ENCODE results near the gene SLC9A4.
"Not testable (repeated sequence)": the region's sequence is repeated elsewhere in the genome, so short reads cannot be mapped to it uniquely, and the experiment has no call there.

Gene SLC9A4

DNA sequence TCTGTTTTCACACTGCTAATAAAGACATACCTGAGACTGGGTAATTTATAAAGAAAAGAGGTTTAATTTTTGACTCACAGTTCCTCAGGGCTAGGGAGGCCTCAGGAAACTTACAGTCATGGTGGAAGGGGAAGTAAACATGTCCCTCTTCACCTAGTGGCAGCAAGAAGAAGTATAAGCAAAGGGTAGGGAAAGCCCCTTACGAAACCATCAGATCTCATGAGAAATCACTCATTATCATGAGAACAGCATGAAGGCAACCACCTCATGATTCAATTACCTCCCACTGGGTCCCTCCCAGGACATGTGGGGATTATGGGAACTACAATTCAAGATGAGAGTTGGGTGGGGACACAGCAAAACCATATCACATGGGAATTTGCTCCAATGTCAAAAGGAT lies 89.5 kb downstream of the SLC9A4 start:
- not testable (repeated sequence) for DNase-seq

DNA sequence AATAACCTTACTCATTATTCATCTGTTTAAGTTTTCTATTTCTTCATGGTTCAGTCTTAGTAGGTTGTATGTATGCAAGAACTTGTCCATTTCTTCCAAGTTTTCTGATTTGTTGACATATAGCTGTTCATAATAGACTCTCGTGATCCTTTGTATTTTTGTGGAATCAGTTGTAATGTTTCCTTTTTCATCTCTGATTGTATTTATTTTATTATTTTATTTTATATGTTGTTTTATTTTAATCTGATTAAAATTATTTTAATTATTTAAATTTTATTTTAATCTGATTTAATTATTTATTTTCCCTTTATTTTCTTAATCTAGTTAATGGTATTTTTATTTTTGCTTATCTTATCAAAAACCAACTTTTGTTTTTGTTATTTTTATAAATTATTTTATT lies 102.9 kb downstream of the SLC9A4 start:
- no peak for DNase-seq

DNA sequence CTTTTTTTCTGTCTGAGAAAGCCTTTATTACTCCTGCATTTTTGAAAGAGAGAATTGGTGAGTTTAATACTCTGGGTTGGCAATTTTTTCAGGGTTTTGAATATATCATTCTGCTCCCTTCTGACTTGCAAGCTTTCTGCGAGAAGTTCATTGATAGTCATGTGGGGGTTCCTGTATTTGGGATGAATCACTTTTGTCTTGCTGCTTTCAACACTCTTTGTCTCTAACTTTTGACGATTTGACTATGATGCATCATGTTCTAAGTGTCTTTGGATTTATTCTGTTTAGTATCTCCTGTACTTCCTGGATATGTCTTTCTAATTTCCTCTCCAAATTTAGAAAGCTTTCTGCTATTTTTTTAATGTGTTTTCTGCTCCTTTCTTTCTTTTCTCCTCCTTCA lies 105.3 kb downstream of the SLC9A4 start:
- DNase-seq: no peak

- no peak for DNase-seq
These were observed 108.9 kb downstream of the SLC9A4 start for GRCh38 chr2:102581911-102582310.

- no peak for DNase-seq
These were observed 109.8 kb downstream of the SLC9A4 start for GRCh38 chr2:102582845-102583244.
